ENCODE measurements around the gene VILL.
"Not testable (repeated sequence)": the region's sequence is repeated elsewhere in the genome, so short reads cannot be mapped to it uniquely, and the experiment has no call there.

DNA sequence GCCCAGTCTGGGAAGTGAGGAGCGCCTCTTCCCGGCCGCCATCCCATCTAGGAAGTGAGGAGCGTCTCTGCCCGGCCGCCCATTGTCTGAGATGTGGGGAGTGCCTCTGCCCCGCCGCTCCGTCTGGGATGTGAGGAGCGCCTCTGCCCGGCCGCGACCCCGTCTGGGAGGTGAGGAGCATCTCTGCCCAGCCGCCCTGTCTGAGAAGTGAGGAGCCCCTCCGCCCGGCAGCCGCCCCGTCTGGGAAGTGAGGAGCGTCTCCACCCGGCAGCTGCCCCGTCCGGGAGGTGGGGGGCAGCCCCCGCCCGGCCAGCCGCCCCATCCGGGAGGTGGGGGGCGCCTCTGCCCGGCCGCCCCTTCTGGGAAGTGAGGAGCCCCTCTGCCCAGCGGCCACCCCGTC, 62.7 kb downstream of the VILL start:
- TF ChIP-seq CTCF (conservative IDR thresholded peaks at IDR 0.05 in 1 of 2, IDR thresholded peaks at IDR 0.05 in 1 of 2; ENCODE audit: low read depth in 1 of 2, low read length in 2 of 2); EZH2 (IDR thresholded peaks at IDR 0.05; ENCODE audit: low read length, missing control alignments): not testable (repeated sequence)

Measured in fibroblast of lung (primary cell).